Renal cortex interstitium (tissue), 11 donors: ENCODE results near the gene KIR3DL2. TPM values are rescaled to one million over a fixed set of nuclear protein-coding genes. Genes with fewer than 3 reads are reported as not detected.
"Not testable (repeated sequence)": the region's sequence is repeated elsewhere in the genome, so short reads cannot be mapped to it uniquely, and the experiment has no call there.

Experiments
- DNase-seq, 11 donors: peaks; one replicate each; pipeline ENCODE4 v3.0.0-alpha.2; 2013; ENCODE audit warnings: low read depth in 9 of 11, low spot score in 4 of 11; ENCODE audit errors: extremely low read depth in 1 of 11
- polyA plus RNA-seq, 3 donors: library from polyadenylated mRNA; unstranded; fragments of 120-200 nt; gene quantifications; one replicate each; pipeline ENCODE4 v1.2.1, GENCODE V29; 2013; ENCODE audit not compliant: insufficient read length in 3 of 3

Gene KIR3DL2
- polyA plus RNA-seq, 3 donors, result not detected

- DNase-seq, result not testable (repeated sequence)
Measured at GRCh38 chr19:54858476-54858875, 8.2 kb downstream of the KIR3DL2 start.

GRCh38 chr19:54859421-54859820, 9.2 kb downstream of the KIR3DL2 start:
- not testable (repeated sequence) for DNase-seq

GRCh38 chr19:54863459-54863858, 13.2 kb downstream of the KIR3DL2 start:
- not testable (repeated sequence) for DNase-seq

- no peak for DNase-seq
Measured at GRCh38 chr19:54871696-54872095, 21.5 kb downstream of the KIR3DL2 start.

- DNase-seq, result no peak
Measured at GRCh38 chr19:54873990-54874389, 23.7 kb downstream of the KIR3DL2 start, which contains the start of gene FCAR. Gene FCAR, plus strand, starts transcription at chr19:54874235. Its CDS starts 55 bp downstream, at chr19:54874290.

GRCh38 chr19:54875506-54875905, 25.3 kb downstream of the KIR3DL2 start:
- DNase-seq, result no peak

GRCh38 chr19:54877471-54877870, 27.2 kb downstream of the KIR3DL2 start:
- no peak for DNase-seq

GRCh38 chr19:54881884-54882283, 31.6 kb downstream of the KIR3DL2 start:
- DNase-seq, result no peak

GRCh38 chr19:54882758-54883157, 32.5 kb downstream of the KIR3DL2 start:
- DNase-seq, result no peak

GRCh38 chr19:54883228-54883627, 33.0 kb downstream of the KIR3DL2 start:
- DNase-seq, result no peak

GRCh38 chr19:54888239-54888638, 38.0 kb downstream of the KIR3DL2 start:
- DNase-seq, result no peak

- no peak for DNase-seq
Measured at GRCh38 chr19:54889566-54889965, 39.3 kb downstream of the KIR3DL2 start.

- DNase-seq, result no peak
Measured at GRCh38 chr19:54893406-54893805, 43.2 kb downstream of the KIR3DL2 start.

- DNase-seq, result not testable (repeated sequence)
Measured at GRCh38 chr19:54894106-54894505, 43.9 kb downstream of the KIR3DL2 start.

- no peak for DNase-seq
Measured at GRCh38 chr19:54896036-54896435, 45.8 kb downstream of the KIR3DL2 start.

GRCh38 chr19:54898685-54899084, 48.4 kb downstream of the KIR3DL2 start:
- DNase-seq, result not testable (repeated sequence)

GRCh38 chr19:54899646-54900045, 49.4 kb downstream of the KIR3DL2 start:
- not testable (repeated sequence) for DNase-seq

GRCh38 chr19:54901153-54901552, 50.9 kb downstream of the KIR3DL2 start:
- DNase-seq, result not testable (repeated sequence)

GRCh38 chr19:54902061-54902460, 51.8 kb downstream of the KIR3DL2 start:
- no peak for DNase-seq

- DNase-seq, result no peak
Measured at GRCh38 chr19:54903303-54903702, 53.1 kb downstream of the KIR3DL2 start.

- DNase-seq, result not testable (repeated sequence)
Measured at GRCh38 chr19:54904261-54904660, 54.0 kb downstream of the KIR3DL2 start.

GRCh38 chr19:54905421-54905802, 55.2 kb downstream of the KIR3DL2 start:
- DNase-seq, result no peak
